ENCODE measurements around the gene MIEF2. TPM values are rescaled to one million over a fixed set of nuclear protein-coding genes. Genes with fewer than 3 reads are reported as not detected.

The MIEF2 gene
- total RNA-seq, 1 donor from 2014 or later, result 12.0 TPM

- intact Hi-C loops (cut with DNase I), result loop anchor here (2.0 kb wide), 1 partner anchor 31 kb away; no protein-coding TSS in a partner anchor
Measured at GRCh38 chr17:18237461-18237860, 23.0 kb upstream of the MIEF2 start.

GRCh38 chr17:18238299-18238698 lies 22.2 kb upstream of the MIEF2 start:
- Histone ChIP-seq H3K9me3 (no peaks in the 10 kb centered on the region), H3K4me3 (no peak overlapping the region)
- TF ChIP-seq CTCF (IDR thresholded peaks at IDR 0.05), result no peak

More at GRCh38 chr17:18237461-18237860, 23.0 kb upstream of the MIEF2 start:
- ATAC-seq, result no peak
- Histone ChIP-seq H3K4me1 (no peaks in the 10 kb centered on the region), H3K27me3 (no peaks in the 10 kb centered on the region), H3K4me3 (no peak overlapping the region), H3K36me3 (peaks cover 15% of the 10 kb centered on the region), H3K9me3 (no peaks in the 10 kb centered on the region), H3K27ac (no peak overlapping the region)
- no peak for DNase-seq
- TF ChIP-seq CTCF (IDR thresholded peaks at IDR 0.05), result no peak

GRCh38 chr17:18240449-18240848 lies 20.0 kb upstream of the MIEF2 start:
- DNase-seq, result no peak
- intact Hi-C loops (cut with DNase I), result no loop called here

More at GRCh38 chr17:18238299-18238698, 22.2 kb upstream of the MIEF2 start:
- Histone ChIP-seq H3K4me1 (no peaks in the 10 kb centered on the region), H3K27ac (no peak overlapping the region), H3K27me3 (no peaks in the 10 kb centered on the region), H3K36me3 (peaks cover 15% of the 10 kb centered on the region)
- DNase-seq (no peak), ATAC-seq (no peak)
- intact Hi-C loops (cut with DNase I), result no loop called here

GRCh38 chr17:18241229-18241871 lies 19.1 kb upstream of the MIEF2 start:
- Histone ChIP-seq H3K9me3 (no peaks in the 10 kb centered on the region), H3K4me3 (no peak overlapping the region), H3K27me3 (no peaks in the 10 kb centered on the region), H3K36me3 (peaks cover 35% of the 10 kb centered on the region), H3K4me1 (no peaks in the 10 kb centered on the region), H3K27ac (no peak overlapping the region)
- intact Hi-C loops (cut with DNase I), result no loop called here
- TF ChIP-seq CTCF (IDR thresholded peaks at IDR 0.05), result no peak
- ATAC-seq (no peak), DNase-seq (no peak)

More at GRCh38 chr17:18240449-18240848, 20.0 kb upstream of the MIEF2 start:
- Histone ChIP-seq H3K4me3 (no peak overlapping the region), H3K27ac (no peak overlapping the region), H3K4me1 (no peaks in the 10 kb centered on the region), H3K36me3 (peaks cover 26% of the 10 kb centered on the region), H3K9me3 (no peaks in the 10 kb centered on the region), H3K27me3 (no peaks in the 10 kb centered on the region)
- no peak for TF ChIP-seq CTCF (IDR thresholded peaks at IDR 0.05)
- no peak for ATAC-seq

- Histone ChIP-seq H3K4me3 (no peak overlapping the region), H3K4me1 (no peaks in the 10 kb centered on the region), H3K9me3 (no peaks in the 10 kb centered on the region), H3K27ac (no peak overlapping the region), H3K36me3 (peaks cover 60% of the 10 kb centered on the region), H3K27me3 (no peaks in the 10 kb centered on the region)
- DNase-seq (no peak), ATAC-seq (no peak)
- intact Hi-C loops (cut with DNase I), result no loop called here
- TF ChIP-seq CTCF (IDR thresholded peaks at IDR 0.05), result no peak
Measured at GRCh38 chr17:18245038-18245776, 15.3 kb upstream of the MIEF2 start.

Data from upper lobe of right lung (tissue), 1 donor.